HG02678 (cell line): Measurements from ENCODE around the gene DAB1.
"Not testable (repeated sequence)": the region's sequence is repeated elsewhere in the genome, so short reads cannot be mapped to it uniquely, and the experiment has no call there.

Experiments used
- ATAC-seq: cut with Tn5 transposase; IDR thresholded peaks from one replicate; pipeline ENCODE4 v1.9.1; 2021; ENCODE audit warnings: mild to moderate bottlenecking, moderate library complexity; ENCODE audit not compliant: unreplicated experiment

DAB1 gene

GRCh38 chr1:57089855-57090254 lies 334.0 kb downstream of the DAB1 start:
- no peak for ATAC-seq

GRCh38 chr1:57089221-57089620 lies 334.6 kb downstream of the DAB1 start:
- no peak for ATAC-seq

- no peak for ATAC-seq
Observed at GRCh38 chr1:57088653-57089052, 335.2 kb downstream of the DAB1 start.

GRCh38 chr1:57087660-57088059 lies 336.2 kb downstream of the DAB1 start:
- ATAC-seq: not testable (repeated sequence)

- no peak for ATAC-seq
Observed at GRCh38 chr1:57086154-57086553, 337.7 kb downstream of the DAB1 start.

- no peak for ATAC-seq
Observed at GRCh38 chr1:57084701-57085100, 339.2 kb downstream of the DAB1 start.

- ATAC-seq: no peak
Observed at GRCh38 chr1:57082711-57083439, 341.0 kb downstream of the DAB1 start.

GRCh38 chr1:57079454-57080157 lies 344.3 kb downstream of the DAB1 start:
- no peak for ATAC-seq

GRCh38 chr1:57072401-57073110 lies 351.3 kb downstream of the DAB1 start:
- no peak for ATAC-seq

- ATAC-seq: no peak
Observed at GRCh38 chr1:57067863-57068262, 356.0 kb downstream of the DAB1 start.

- ATAC-seq: no peak
Observed at GRCh38 chr1:57066980-57067610, 356.8 kb downstream of the DAB1 start.

- no peak for ATAC-seq
Observed at GRCh38 chr1:57065442-57065841, 358.4 kb downstream of the DAB1 start.

- no peak for ATAC-seq
Observed at GRCh38 chr1:57064379-57065140, 359.3 kb downstream of the DAB1 start.

GRCh38 chr1:57063406-57064125 lies 360.3 kb downstream of the DAB1 start:
- no peak for ATAC-seq

GRCh38 chr1:57061369-57061768 lies 362.5 kb downstream of the DAB1 start:
- ATAC-seq: no peak

- ATAC-seq: no peak
Observed at GRCh38 chr1:57060451-57060850, 363.4 kb downstream of the DAB1 start.

- no peak for ATAC-seq
Observed at GRCh38 chr1:57058652-57059501, 365.0 kb downstream of the DAB1 start.

- no peak for ATAC-seq
Observed at GRCh38 chr1:57048856-57049255, 375.0 kb downstream of the DAB1 start.

- no peak for ATAC-seq
Observed at GRCh38 chr1:57046462-57046861, 377.4 kb downstream of the DAB1 start.
